ENCODE data around the gene PLA2G4E.

PLA2G4E gene

DNA sequence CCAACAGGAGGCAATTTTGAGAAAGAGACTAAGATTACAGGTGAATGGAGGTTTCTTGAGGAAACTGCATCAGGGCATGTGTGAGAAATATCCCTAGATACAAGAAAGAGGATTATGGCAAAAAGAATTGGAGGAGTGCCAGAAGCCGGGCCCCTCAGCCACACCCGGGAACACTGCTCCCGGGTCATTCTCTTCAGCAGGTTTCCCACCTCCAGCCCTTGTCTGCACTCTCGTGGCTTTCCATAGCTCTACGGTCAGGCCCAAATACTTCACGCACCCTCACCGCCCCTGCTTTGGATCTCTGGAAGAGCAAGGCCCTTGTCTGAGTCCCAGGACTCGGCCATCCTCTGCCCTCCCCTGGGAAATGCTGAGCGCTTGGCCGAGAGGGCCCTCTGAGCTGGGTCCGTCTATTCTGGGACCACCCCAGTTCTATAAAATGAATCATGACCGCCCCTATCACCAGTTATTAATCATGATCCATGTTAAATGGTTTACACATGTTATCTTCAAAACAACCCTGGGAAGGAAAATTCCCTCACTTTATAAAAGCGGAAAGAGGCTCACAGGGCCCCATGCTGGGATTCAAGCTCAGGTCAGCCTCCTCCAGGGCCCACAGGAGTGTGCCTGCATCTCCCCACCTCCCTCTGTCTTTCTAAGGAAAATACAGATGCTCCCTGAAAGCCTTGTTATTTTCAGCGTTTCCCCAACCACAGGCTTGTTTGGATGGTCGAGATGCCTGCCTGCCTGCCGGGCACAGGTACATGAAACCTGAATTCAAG lies 88.1 kb downstream of the PLA2G4E start:
- DNase-seq = no peak

DNA sequence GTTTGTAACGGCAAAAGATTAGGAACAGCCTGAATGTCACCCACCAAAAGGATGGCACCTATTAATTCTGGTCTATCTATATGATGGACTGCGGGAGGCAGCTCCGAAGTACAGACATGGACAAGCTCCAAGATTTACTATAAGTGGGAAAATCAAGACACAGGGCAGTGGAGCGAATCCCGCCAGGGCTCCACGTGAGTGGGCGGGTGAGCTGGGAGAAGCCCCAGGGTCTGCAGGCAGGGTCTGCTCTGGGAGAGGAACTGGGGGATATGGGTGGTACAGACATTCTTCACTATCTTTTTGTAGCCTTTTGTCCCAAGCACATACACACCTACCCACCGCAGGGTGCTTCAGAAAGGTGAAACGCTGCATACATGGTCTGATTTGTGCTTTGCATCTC lies 88.7 kb downstream of the PLA2G4E start:
- no peak for DNase-seq
